GM19452 (cell line): ENCODE results near the gene DAP3.
"Not testable (repeated sequence)": the region's sequence is repeated elsewhere in the genome, so short reads cannot be mapped to it uniquely, and the experiment has no call there.

ENCODE experiments used
- ATAC-seq: cut with Tn5 transposase; IDR thresholded peaks from one replicate; pipeline ENCODE4 v1.9.1; 2021; ENCODE audit not compliant: unreplicated experiment

DAP3 gene

DNA sequence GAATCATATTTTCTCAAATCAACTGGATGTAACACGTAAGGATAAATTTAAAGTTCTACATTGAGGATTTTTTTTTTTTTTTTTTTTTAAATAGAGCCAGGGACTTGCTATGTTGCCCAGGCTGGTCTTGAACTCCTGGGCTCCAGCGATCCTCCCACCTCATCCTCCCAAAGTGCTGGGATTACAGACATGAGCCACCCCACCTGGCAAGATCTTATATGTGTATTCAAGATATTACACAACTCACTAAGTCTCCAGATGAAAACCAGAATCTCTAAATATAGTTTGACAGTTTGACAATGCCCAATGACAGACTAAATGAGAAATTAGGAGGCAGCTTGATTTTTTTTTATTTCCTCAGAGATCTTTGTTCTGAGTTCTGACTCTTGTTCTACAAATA is 7.1 kb upstream of the DAP3 start:
- no peak for ATAC-seq

DNA sequence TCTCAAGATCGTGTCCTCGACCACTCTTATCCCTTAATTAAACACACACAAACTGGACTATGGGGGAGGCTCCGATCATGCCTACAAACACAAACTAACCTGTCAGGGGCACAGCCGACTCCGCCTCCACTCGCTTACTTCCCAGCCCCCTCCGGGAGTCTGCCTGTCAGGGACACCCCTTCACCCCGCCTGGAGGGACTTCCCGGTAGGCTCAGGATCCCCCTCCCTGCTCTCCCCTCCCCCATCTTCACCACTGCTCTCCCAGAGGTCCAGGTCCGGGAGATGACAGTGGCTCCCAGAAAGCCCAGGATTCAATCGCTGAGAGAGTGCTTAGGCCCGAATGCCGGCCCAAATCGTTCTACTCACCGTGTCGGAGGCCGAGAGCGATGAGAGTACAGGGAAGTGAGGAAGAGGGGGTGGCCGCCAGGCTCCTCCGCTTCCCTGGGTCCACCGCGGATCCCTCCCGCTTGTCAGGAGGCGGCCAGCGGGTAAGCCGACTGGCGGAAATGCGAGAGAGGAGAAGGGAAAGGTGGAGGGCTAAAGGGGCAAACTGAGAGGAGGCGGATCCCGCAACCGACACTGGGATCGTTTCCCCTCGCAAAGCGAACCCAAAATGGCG is 1.1 kb upstream of the DAP3 start:
- peak; percentile 24 for ATAC-seq

GRCh38 chr1:155688324-155689080 is 389 bp upstream of the DAP3 start, which contains the start of gene YY1AP1:
Gene YY1AP1, minus strand, starts transcription at chr1:155688774. Its CDS starts 8,338 bp downstream, at chr1:155680436.
- peak; percentile 83 for ATAC-seq

GRCh38 chr1:155691992-155692528 is 3.2 kb downstream of the DAP3 start:
- no peak for ATAC-seq

- no peak for ATAC-seq
Measured at GRCh38 chr1:155694167-155694566, 5.3 kb downstream of the DAP3 start.

GRCh38 chr1:155695072-155695471 is 6.2 kb downstream of the DAP3 start:
- no peak for ATAC-seq

DNA sequence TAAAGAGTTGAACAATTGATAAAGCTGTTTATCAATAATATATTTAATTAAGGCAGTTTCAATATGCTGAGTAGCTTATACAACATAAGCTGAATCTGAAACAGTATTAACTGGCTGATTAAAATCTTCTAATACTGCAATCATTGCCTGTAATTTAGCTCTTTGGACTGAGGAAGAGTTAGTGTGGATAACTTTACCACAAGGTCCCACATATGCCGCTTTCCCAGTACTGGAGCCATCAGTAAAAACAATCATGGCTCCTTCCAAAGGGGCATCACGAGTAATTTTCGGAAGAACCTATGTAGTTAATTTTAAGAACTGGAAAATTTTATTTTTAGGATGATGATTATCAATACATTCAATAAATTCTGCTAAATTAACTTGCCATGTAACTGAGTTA is 6.7 kb downstream of the DAP3 start:
- no peak for ATAC-seq

DNA sequence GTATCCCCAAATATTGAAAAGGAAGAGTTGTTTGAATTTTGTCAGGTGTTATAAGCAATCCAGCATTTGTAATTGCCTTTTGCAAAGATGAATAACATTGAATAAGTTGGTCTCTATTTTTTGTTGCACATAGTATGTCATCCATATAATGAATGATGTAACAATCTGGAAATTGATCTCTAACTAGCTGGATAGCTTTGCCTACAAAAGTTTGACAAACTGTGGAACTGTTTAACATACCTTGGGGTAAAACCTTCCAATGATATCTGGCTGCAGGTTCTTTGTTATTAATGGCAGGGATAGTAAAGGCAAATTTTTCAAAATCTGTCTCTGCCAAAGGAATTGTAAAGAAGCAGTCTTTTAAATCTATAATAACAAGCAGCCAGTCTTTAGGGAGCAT is 7.6 kb downstream of the DAP3 start:
- ATAC-seq = no peak

GRCh38 chr1:155697046-155697445 is 8.2 kb downstream of the DAP3 start:
- no peak for ATAC-seq

GRCh38 chr1:155697616-155698015 is 8.7 kb downstream of the DAP3 start:
- not testable (repeated sequence) for ATAC-seq

- ATAC-seq = no peak
Measured at GRCh38 chr1:155698382-155699038, 9.6 kb downstream of the DAP3 start.

GRCh38 chr1:155699062-155699461 is 10.2 kb downstream of the DAP3 start:
- not testable (repeated sequence) for ATAC-seq

DNA sequence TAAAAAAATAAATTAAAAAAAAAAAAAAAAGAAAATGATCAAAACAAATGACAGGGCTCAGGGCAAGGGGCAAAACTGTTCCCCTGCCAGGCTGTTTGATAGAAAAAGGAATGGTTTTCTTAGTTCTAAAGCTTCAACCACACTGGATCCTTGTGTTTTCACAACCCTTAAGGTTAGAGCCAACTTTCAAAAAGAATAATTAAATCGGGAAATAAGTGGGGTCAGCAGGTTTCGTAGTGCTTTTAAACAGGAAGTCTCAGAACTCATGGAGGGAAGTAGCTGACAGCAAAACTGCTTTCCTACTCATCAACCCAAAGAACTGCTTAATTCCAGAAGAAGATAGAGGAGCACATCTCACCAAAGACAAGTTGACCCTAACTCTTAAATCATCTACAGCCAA is 12.8 kb downstream of the DAP3 start:
- not testable (repeated sequence) for ATAC-seq

GRCh38 chr1:155703216-155703615 is 14.3 kb downstream of the DAP3 start:
- ATAC-seq = no peak

DNA sequence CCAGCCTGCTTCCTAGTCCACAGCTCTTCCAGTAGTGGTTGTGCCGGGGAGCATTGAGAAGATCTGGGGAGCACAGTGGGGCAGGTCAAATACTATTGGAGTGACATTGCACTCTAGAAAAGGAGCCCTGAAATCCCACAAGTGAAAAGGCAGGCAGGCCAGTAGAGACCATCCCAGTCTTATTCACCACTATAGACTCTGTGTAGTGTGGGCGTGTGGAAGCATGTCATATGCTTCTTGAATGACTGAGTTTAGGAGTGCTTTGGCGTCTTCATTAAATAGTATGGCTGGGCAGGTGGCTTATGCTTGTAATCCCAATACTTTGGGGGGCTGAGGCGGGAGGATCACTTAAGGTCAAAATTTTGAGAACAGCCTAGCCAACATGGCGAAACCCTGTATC is 15.5 kb downstream of the DAP3 start:
- not testable (repeated sequence) for ATAC-seq

GRCh38 chr1:155706139-155706538 is 17.2 kb downstream of the DAP3 start:
- ATAC-seq = no peak

- no peak for ATAC-seq
Measured at GRCh38 chr1:155709391-155709790, 20.5 kb downstream of the DAP3 start.

DNA sequence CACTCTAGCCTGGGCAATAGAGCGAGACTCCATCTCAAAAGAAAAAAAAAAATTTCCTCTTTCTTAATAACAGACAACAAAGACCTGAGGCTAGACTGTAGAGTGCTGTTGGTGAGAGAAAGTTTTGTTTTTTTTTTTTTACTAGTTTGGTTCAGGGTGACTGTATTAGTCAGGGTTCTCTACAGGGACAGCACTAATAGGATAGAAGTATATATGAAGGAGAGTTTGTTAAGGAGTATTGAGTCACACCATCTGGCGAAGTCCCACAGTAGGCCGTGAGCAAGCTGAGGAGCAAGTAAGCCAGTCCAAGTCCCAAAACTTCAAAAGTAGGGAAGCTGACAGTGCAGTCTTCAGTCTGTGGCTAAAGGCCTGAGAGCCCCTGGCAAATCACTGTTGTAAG is 22.6 kb downstream of the DAP3 start:
- not testable (repeated sequence) for ATAC-seq

GRCh38 chr1:155712636-155713035 is 23.7 kb downstream of the DAP3 start:
- not testable (repeated sequence) for ATAC-seq

DNA sequence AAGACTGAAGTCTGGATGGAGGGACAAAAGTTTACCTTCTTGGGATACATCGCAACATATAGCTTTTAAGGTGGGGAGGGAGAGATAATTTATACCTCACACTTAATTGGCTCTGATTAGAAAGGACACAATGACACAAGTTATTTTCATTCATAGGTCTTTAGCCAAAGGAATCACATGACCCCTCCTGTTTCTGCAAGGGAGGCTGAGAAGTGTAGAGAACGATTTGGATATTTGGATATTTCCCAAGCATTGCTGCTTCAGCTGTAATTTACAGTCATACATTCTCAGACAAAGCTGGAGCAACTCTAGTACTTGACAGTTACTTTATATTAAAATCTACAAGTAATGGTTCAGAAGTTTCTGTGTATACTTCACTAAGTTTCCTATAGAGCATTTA is 24.2 kb downstream of the DAP3 start:
- no peak for ATAC-seq

DNA sequence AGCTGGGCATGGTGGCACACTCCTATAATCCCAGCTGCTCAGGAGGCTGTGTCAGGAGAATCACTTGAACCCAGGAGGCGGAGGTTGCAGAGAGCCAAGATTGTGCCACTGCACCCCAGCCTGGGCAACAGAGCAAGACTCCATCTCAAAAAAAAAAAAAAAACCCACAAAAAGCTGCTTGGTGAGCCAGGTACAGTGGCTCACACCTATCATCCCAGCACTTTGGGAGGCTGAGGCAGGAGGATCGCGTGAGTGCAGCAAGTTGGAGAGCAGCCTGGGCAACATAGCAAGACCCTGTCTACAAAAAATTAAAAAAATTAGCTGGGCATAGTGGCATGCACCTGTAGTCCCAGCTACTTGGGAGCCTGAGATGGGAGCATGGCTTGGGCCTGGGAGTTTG is 26.2 kb downstream of the DAP3 start:
- not testable (repeated sequence) for ATAC-seq

GRCh38 chr1:155715777-155716176 is 26.9 kb downstream of the DAP3 start:
- ATAC-seq = no peak
